ENCODE data around the gene CCDC15. TPM values are rescaled to one million over a fixed set of nuclear protein-coding genes. Genes with fewer than 3 reads are reported as not detected.
"Not testable (repeated sequence)": the region's sequence is repeated elsewhere in the genome, so short reads cannot be mapped to it uniquely, and the experiment has no call there.

CCDC15 gene
- total RNA-seq, 1 donor from 2014 or later, result 9.3 TPM

DNA sequence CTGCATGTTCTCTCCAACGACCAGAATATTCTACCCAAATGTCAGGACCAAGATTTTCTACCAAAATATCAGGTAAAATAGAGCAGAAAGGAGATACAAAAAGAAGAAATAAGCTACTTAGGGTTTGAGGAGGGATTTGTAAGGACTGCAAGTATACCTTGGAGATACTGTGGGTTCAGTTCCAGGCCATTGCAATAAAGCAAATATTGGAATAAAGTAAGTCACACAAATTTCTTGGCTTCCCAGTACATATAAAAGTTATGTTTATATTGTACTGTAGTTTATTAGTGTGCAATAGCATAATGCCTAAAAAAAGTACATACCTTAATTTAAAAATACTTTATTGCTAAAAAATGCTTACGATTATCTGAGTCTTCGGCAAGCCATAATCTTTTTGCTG lies 34.1 kb downstream of the CCDC15 start:
- intact Hi-C loops (cut with micrococcal nuclease), result no loop called here

DNA sequence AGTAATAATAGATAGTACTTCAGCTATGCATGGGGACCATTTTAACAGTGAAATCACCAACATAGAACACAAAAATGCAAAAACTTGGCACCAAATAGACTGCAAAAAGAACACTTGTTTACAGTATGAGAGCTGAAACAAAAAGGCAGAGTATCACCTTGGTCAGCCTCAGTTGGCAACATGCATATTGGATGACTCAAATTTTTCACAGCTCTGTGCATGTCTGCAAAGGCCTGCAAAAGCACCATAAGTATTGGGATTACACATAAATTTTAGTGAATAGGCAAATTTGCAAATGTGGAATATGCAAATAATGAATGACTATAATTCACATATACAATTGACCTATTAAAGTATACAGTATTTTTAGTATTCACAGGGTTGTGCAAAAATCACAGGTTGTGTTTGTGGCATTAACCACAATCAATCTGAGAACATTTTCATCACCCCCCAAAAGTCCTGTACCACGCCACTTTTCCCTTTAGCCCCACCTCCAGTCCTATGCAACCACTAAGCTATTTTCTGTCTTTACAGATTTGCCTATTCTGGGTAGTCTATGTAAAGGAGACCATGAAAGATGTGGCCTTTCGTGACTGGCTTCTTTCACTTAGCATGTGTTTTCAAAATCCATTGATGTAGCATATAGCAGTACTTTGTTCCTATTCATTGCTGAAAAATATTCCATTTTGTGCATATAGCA lies 47.2 kb downstream of the CCDC15 start:
- intact Hi-C loops (cut with micrococcal nuclease), result no loop called here

DNA sequence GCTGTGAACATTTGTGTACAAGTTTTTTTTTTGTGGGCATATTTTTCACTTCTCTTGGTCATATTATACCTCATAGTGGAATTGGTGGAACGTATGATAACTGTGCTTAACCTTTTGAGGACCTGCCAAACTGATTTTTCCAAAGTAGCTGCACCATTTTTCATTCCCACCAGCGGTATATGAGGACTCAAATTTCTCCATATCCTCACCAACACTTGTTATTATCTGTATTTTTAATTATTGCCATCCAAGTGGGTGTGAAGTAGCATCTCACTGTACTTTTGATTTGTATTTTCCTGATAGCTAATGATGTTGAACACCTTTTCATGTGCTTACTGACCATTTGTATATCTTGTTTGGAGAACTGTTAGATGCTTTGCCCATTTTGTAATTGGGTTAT lies 47.8 kb downstream of the CCDC15 start:
- intact Hi-C loops (cut with micrococcal nuclease), result no loop called here

DNA sequence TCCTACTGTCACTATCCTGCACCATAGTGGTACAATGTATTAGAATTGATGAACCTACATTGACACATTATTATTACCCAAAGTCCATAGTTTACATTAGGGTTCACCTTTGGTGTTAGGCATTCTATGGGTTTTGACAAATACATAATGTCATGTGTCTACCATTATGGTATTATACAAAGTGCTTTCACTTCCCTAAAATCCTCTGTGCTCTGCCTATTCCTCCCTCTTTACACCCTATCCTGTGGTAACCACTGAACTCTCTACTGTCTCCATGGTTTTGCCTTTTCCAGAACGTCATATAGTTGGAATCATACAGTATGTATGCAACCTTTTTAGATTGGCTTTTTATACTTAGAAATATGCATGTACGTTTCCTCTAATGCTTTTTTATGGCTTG lies 51.5 kb downstream of the CCDC15 start:
- intact Hi-C loops (cut with micrococcal nuclease), result no loop called here

DNA sequence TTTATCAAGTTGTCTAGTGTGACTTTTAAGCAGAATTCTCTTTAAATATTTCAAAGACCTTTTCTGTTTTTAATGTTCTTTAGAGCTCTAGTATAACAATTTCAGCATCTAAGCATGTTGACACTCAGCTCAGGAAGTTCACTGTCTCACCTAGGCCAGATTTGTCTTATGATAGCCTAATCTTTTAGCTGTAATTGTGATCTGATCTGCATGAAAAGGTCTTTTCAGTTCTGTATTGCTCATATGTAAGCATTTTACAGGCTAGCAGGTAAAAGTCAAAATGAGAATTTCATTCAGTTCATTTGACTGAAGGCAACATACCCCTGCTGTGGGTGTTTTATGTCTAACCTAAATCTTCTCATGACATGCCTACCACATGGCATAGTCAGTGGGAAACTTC lies 62.4 kb downstream of the CCDC15 start:
- intact Hi-C loops (cut with micrococcal nuclease), result no loop called here

DNA sequence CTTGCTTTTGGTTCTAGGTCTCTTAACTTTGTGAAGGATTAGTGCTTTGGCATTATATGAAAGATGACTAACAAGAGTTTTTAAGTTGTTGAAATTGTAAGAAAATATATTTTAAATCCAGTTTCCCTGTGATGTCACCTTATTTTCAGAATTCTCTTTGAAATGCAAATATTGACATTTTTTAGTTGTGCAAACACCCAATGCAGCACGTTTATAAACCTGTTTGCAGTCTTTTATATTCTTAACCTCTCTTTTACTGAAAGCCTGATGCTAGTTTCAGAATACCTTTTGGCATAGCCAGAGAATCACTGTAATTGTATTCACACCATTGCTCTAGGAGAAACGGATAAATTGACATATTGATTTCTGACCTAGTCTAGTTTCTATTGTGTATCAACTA lies 66.3 kb downstream of the CCDC15 start:
- intact Hi-C loops (cut with micrococcal nuclease), result no loop called here

DNA sequence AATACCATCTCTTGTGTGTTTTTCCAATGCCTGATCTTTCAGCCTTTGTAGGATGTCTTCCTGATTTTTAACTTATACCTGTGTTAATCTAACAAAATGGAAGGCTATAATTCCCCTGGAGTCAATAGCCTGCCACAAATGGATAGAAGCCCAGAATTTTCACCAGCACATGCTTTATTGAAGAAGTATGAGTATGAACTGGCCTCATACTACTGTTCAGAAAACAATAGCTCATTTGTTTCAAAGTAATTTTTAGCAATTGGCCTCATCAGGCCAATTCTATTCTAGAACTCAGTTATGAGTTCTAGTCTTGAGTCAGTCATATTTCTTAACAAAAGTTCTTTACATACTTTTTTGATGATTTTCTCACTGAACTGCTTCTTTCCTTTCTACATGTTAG lies 68.5 kb downstream of the CCDC15 start:
- intact Hi-C loops (cut with micrococcal nuclease), result no loop called here

DNA sequence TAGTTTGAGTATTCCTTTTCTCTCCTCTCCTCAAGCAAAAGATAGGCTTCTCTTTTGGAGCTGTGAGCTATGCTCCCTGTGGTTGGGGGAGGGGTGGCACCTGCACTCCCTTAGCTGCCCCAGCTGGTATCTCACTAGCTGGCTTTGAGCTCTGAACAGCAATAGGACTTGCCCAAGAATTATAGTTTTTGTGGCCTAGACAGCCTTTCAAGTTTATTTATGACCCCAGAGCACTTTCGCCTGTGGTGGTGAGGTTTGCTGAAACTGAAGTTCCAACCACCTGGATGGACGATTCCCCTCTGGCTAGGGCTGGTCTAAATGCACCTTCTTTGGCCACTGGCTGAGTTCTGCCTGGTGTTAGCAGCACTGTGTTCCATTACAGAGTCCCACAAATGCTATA lies 72.0 kb downstream of the CCDC15 start:
- intact Hi-C loops (cut with micrococcal nuclease), result no loop called here

DNA sequence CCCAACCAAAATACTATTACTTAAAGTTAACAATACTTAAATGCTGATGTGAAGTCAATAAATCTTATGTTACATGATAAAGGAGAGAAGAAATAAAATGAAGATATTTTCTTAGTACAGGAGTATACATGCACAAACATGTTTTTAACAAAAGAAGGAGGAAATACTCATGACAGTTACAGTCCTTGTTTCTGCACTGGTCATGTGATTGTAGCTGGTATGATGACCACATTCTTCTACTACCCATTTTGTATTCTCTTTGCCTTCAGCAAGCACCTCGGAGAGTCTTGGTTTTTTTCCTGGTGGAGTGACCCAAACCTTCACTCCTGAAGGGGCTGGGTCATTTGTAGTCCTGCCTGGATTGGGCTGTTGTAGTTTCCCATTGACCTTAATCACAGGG lies 75.4 kb downstream of the CCDC15 start:
- intact Hi-C loops (cut with micrococcal nuclease), result not testable (repeated sequence)

DNA sequence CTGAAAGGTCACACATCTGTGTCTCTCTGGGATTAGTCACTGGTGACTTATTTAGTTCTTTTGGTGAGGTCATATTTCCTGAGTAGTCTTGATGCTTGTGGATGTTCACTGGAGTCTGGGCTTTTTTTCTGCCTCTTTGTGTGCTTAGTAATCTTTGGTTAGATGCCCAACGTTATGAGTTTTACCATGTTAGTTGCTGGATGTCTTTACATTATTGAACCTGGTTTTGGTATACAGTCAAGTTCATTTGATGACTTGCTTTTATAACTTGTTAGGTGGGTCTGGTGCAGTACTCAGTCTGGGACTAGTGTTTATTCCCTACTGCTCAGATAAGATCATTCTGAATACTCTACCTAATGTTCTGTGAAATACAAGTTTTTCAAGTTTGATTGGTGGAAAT lies 82.9 kb downstream of the CCDC15 start:
- intact Hi-C loops (cut with micrococcal nuclease), result no loop called here

DNA sequence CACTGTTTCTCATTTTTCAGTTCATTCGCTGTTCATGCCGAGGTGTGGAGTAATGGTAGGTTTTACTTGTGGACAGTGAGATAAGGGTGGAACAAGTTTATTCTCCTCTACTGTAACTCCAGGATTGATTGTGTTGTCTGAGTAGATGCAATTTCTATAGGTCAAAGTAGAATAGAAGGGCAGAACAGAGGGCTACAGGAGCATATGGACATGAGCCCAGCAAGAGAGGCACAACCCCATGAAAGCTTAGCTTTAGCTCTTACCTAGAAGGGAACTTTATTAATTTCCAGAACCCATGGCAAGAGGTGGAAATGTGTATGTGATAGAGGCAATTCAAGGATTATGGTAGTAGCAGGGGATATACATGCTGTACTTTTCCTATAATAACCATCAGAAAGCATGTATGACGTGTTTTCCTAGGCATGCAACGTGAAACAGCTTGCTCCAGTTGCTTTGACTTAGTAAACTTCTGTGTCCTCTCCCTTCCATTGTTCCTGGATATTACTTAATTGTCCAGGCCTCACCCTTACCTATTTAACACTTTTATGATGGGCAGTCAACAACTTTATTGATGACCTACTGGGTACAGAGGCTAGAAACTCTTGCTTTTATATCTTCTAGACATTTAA lies 95.3 kb downstream of the CCDC15 start:
- intact Hi-C loops (cut with micrococcal nuclease), result no loop called here

DNA sequence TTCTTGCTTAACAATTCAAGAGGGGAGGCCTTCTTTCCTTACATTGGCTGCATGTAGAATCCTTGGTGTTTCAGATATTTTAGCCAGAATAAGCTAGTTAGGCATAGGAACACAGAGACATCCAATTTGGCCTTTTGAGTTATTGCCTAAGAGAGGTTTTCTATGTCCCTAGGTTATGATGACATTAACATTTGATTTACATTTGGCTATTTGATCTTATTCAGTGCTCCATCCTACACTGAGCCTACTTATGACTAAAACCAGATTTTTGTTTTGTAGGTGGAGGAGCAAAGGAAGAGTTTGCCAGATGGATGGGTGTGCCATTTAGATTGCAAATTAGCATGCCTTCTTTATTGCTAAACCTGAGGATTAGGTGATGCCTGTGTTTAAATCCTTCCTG lies 98.0 kb downstream of the CCDC15 start:
- intact Hi-C loops (cut with micrococcal nuclease), result no loop called here

DNA sequence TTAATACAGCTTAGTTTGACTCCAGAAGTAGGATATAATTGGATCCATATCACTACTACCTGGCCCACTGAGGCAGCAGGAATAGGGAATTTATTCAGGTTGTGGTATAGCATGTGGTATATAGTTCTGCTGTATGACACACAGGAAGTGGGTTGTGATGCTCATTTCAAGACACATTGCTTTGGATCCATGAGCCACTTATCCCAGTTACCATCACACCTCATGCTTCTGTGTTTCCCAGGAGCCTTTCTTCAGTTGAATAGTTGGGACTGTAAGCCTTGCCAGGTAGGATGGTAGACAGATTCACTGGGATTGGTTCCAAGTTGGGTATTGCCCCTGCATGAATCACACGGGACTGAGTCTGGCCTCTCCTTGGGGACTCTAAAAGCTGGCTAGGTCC lies 99.2 kb downstream of the CCDC15 start:
- intact Hi-C loops (cut with micrococcal nuclease), result no loop called here

DNA sequence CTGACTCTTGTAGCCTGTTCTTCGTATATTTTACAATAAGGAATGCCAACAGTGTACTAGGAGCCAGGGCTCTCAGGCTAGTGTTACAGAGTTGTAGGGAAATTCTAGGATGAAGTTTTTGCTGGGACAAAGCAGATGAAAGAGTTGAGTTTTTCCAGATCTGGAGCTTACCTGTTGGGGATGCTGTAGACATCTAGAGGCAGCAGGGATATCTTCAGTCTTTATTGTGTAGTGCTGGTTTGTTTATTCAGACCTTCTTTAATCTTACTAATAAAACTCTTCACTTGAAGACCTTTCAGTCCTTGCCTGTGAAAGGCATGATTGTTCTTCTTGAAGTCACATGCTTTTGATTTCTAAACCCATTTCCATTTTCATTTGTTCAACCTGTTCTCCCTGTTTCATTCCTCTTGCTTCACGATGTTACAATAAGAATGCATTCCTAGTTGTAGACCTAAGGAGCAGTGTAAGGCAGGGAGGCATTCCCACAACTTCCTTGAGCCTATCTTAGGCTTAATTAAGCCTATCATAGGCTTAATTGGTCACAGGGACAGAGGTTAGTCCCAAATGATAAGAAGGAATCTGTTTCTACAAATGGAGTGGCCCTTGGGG lies 101.2 kb downstream of the CCDC15 start:
- intact Hi-C loops (cut with micrococcal nuclease), result no loop called here

DNA sequence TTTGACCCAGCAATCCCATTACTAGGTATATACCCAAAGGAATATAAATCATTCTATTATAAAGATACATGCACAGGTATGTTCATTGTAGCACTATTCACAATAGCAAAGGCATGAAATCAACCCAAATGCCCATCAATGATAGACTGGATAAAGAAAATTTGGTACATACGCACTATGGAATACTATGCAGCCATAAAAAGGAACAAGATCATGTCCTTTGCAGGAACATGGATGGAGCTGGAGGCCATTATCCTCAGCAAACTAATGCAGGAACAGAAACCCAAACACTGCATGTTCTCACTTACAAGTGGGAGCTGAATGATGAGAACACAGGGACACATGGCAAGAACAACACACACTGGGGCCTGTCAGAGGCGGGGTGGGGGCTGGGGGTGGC lies 102.1 kb downstream of the CCDC15 start:
- intact Hi-C loops (cut with micrococcal nuclease), result not testable (repeated sequence)

DNA sequence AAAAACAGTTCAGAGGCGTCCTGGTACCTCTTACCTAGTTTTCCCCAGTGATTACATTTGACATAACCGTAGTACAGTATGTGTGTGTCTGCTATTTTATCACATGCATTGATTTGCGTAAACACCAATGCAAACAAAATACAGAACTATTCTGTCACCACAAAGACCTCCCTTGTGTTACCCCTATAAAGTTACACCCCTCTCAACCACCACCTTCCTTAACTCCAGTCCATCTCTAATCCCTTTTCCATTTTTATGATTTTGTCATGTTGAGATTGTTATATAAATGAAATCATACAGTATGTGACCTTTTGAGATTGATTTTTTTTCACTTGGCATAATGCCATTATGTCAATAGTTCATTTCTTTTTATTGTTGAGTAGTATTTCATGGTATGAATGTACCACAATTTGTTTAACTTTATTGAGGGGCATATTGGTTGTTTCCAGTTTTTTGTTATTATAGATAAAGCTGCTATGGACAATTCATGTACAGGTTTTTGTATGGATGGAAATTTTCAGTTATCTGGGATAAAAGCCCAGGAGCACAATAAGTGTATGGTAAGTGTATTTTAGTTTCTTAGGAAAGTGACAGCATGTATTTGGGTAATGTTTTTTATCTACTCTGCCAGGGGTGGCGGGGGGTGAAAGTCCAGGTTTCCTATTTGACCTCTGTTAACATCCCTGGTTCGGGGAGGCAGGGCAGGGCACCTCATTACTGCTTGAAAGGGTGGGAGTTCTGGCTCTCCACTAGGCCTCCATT lies 103.1 kb downstream of the CCDC15 start:
- intact Hi-C loops (cut with micrococcal nuclease), result no loop called here

DNA sequence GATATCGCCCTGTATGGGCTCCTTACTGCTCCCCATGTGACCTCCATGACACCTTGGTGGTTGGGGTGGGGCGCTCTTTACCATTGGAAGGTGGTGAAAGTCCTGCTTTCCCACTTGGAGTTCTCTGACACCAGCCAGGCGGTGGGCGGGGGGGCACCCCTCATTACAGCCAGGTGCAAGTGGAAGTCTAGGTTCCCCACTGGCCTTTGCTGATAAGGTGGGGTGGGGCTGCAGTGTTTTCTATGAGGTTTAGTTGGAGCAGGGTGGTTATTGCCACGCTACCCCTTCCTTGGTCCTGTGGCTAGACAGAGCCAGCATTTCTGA lies 103.7 kb downstream of the CCDC15 start:
- intact Hi-C loops (cut with micrococcal nuclease), result no loop called here

DNA sequence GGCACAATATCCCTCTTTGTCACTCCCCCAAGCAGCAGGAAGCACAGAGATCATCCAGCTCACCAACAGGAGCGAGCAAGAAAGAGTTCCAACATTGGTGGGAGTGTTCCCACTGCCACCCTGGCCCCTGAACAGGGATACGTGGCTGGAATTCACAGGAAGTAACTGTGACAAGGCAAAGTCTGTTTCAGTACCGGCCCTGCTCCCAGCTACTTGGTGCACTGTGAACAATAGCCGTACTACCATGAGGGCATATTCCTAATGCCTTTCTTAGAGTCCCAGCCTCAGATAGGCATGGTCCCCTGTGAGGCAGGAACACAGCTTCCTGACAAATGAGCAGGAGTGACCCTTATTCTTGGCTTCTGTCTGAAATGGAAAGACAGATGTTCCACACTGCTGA lies 107.3 kb downstream of the CCDC15 start:
- intact Hi-C loops (cut with micrococcal nuclease), result loop anchor here (10.0 kb wide), 1 partner anchor 186 kb away; no protein-coding TSS in a partner anchor

DNA sequence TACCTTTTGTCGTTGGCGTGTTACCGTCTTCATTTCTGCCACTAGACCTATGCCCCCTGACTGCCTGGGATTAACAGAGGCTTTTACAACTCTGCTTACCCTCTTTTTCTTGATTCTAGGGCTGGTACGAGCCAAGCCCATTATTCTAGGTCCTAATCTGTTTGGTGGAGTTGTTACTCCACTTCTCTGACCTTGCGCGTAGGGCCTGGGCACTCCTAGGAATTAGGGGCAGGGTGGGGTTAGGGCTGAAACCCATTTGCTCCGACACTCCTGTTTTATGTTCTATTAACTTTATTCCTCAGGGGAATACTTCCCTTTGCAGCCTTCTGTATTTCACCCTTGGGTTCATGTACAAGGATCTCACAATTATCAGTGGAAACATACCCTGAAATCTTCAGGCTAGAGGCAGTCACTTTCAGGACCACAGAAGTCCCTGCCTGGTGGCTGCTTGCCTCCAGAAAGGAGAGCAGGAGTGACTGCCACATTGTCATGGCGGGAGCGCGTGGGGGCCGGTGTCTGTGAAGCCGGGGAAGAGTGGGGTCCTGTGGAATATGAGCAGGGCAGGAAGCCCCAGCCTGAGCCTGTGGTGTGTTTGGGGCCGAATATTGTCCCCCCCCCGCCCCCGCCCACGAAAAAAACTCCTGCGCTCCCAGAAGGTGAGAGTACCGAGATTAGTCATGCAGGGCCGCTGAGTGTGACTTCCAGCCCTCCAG lies 108.4 kb downstream of the CCDC15 start:
- intact Hi-C loops (cut with micrococcal nuclease), result loop anchor here (2.0 to 10.0 kb wide), 2 partner anchors 48 to 188 kb away; partner anchors contain the start of gene TMEM218

DNA sequence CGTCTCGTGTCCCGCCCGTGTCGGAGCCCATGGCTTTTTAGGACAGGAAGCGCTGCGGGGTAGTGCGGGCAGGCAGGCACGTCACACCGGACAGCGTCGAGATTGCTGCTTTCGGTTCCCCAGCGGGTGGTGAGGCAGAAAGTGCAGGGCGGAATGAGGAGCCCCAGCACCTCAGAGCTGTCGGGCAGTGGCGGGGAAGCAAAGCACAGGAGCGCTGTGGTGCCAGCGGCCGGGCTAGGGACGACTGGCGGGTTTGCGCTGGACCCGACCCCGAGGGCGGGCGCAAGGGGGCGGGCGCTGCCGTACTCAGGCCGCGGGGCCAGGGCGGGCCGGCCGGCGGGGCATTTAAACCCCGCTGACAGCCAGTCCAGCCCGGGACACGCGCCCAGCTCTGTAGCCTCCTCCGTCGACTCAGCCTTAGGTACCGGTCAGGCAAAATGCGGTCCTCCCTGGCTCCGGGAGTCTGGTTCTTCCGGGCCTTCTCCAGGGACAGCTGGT lies 109.0 kb downstream of the CCDC15 start, which contains the start of gene SLC37A2:
Gene SLC37A2, plus strand, starts transcription at position 375 of the 498 bp plus-strand sequence. Its CDS starts 63 bp downstream, at position 438.
- intact Hi-C loops (cut with micrococcal nuclease), result loop anchor here (2.0 to 10.0 kb wide), 2 partner anchors 48 to 188 kb away; partner anchors contain the start of gene TMEM218
